SIG-M5 (cell line): ENCODE results near the gene ENTPD8.
"Not testable (repeated sequence)": the region's sequence is repeated elsewhere in the genome, so short reads cannot be mapped to it uniquely, and the experiment has no call there.

Source experiments
- DNase-seq: peaks from one replicate; lab custom pipeline; 2025; lab: John Stamatoyannopoulos, UW

ENTPD8 gene

DNA sequence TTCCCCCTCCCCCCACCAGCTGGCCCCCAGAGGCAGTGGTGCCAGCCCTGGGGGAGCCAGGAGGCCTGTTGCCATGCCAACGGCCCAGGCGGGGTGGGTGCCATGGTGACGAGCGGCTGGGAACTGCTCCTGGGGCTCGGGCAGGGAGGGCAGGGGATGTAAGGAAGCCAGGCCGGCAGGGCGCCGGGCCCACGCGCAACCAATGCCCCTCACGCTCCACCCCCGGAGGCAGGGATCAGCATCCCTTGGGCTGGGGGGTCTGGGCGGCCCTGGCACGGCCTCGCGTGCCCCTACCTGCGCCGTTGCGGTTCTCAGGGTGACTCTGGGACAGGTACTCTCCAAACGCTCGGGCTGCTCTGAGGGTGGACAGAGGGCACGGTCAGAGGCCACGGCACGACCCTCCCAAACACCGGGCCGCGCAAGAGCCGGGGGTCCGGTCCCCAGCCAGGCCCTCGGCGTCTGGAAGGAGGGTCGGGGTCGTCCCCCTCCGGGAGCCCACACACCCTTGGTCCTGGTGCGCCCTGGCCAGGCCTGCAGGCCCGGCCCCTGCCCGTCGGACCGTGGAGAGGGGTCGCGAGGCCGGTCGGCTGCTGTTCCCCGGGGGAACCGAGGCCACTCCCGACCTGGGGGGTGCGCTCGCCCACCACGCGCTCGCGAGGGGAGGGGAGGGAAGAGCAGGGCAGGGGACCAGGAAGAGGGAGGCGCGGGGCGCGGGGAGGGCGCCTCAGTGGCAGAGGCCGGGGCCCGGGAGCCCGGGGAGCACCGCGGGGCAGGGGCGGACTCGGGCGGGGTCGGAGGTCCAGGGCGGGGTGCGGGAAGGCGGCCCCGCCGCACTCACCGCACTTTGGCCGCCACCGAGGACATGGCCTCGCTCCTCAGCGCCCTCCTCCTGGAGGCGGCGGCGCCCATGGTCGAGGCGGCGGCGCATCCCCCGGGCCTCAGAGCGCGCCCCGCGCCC, 17.3 kb upstream of the ENTPD8 start:
- DNase-seq: no peak

DNA sequence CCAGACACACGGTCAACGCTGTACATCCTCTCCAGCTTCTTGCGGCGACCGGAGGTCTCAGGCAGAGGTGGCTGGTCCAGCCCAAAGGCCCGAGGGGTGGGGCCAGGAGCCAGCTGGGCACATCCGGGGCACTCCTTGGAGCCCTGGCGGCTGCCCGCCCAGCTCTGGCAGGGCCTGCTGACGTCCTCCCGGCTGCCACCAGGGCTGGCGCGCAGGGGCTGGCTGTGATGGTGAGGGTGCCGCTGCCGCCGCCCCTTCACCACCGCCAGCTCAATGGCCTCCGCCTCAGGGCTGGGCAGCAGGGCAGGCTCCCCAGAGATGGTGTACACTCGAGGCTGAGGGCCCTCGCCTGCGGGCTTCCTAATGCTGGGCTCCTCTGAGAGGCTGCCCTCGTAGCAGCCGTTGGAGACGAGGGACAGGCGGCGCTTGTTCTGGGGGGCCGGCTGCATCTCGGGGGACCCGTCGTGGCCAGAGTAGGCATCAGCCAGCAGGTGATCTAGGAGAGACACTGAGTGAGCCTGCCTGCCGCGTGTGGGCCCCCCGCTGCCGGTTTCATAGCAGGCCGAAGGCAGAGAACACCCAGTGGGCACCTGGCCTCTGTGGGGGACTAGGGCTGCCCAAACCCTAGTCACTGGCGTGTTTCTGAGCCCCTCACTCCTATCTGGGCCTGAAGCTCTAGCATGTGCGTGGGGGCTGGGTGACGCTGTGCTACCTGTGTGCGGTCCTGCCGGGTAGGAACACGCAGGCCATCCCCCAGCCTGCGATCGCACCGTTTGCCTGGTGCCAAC, 16.4 kb upstream of the ENTPD8 start:
- DNase-seq: no peak

DNA sequence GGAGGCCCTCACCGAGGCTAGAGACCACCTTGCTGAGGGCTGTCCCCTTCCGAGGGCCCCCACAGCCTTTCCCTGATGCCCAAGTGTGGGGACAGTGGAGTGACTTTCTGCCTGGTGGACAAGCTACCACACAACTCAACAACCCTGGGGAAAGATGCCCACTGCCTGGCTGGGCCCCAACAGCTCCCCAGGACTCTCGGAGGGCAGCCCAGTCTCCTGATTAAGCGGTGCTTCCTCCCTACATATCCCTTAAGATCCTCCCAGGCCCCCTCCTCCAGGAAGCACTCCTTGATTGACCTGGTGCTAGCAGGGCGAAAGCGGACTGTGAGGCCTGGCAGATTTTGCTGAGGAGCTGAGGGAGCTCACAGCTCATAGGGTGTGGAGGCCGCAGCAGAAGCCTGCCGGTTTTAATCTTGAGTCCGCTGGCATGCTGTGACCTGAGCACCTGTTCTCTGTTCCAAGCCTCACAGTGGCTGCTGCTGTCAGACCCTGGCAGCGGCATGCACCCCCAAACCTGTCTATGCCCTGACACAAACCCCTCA, 15.8 kb upstream of the ENTPD8 start:
- DNase-seq: no peak

DNA sequence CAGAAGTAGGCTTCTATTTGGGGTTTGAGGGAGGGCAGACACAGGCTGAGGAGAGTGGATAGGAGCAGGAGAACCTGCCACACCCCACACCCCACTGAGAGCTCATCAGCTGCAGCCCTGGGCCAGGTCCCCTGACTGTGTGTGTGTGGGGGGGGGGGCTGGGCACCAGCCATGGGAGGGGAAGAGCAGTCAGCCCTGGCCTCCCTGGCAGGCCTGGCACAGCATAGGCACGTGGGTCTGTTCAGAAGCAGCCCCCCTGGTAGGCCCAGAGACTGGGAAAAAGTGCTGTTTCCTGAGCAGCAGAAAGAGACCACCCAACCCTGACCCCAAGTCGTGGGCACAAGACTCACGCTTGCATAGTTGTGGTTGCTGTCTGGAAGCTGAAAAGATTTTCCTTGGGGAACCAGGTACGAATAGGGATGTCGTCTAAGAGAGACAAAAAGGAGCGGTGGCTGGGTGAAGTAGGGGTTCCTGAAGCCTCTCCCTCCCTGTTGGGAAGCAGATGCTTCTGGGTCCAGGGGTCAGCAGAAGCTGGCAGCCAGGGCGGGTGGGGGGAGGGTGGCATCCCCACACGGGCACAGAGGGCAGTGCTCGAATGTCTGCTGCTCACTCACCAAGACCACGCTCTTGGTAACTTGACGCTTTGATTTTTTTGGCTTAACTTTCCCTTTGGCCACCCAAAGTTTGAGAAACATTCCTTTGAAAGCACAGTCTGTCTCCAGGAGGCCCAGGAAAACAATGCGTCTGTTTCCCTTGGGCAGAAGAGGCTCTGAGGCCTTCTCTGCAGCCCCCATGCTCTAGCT, 15.1 kb upstream of the ENTPD8 start:
- DNase-seq: no peak

DNA sequence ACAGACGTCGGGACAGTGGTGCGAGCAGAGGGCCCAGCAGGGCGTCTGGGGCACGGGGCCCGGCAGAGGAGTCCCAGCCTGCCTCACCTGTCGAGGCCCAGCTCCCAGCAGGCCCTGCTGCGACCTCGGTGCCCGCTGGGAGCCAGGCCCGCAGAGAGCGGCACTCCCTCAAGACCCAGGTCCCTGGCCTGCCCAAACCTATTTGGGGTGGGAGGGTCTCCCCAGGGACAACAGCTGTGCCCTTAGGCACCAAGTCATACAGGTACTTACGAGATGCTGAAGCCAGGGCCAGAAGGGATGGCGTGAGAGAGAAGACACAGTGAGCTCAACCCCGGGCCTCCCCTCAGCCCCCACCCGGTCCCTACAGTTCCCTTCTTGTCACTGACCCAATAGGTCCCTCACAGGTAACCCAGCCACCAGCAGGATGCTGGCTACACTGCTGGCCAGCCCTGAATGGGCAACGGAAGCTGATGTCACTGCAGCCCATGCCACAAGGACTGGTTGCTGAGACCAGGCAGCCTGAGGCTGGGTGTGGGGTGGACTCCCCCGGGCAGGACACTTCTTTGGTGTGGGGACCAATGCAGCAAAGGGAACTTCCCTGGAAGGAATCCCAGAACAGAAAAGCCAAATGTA, 14.3 kb upstream of the ENTPD8 start:
- no peak for DNase-seq

DNA sequence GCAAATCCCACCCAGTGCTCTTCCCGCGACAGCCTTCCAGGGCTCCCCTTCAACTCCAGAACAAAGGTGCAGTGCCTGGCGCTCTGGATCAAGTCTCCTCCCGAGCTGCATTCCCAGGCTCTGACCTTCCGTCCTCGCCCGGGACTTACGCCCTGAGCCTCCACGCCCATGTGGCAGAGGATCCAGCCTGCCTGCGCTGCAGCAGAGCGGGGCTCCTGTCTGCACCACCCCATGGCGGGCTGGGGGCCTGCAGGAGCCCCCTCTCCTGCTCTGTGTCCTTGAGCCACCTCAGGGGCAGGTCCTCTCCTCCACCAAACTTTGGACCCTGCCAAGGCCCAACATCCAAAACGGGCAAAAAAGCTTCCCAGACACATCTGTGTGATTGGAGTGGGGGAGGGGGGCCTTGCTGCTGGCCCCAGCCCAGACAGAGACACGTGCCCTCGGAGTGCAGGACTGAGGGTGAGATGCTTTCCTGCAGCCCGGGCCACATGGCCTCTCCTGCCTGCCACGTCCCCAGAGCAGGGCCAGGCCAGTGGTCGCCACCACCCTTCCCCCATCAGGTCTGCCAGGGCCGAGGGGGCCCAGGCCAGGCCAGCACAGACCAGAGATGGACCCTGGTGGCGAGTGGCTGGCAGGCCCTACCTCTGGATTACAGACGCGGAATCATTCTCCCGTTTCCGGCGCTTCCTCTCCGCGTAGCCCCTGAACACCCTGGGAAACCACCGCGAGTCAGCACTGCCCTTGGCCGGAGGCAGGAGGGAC, 13.6 kb upstream of the ENTPD8 start:
- no peak for DNase-seq

DNA sequence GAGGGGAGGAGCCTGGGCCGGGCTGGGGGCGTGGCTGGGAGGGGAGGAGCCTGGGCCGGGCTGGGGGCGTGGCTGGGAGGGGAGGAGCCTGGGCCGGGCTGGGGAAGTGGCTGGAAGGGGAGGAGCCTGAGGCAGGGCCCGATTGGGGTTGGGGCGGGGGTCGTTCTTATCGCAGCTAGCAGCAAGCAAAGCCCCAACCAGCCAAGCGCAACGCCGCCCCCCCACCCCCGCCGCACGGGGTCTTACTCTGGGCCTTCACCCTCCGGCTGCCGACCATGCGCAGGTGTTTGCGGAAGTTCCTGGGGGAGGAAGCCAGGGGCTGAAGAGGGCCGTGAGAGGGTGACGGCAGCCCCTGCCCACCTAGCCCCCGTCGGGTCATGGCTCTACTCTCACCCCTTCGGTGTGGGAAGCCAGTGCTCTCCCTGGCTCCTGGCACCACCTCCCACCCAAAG, 13.0 kb upstream of the ENTPD8 start:
- no peak for DNase-seq

DNA sequence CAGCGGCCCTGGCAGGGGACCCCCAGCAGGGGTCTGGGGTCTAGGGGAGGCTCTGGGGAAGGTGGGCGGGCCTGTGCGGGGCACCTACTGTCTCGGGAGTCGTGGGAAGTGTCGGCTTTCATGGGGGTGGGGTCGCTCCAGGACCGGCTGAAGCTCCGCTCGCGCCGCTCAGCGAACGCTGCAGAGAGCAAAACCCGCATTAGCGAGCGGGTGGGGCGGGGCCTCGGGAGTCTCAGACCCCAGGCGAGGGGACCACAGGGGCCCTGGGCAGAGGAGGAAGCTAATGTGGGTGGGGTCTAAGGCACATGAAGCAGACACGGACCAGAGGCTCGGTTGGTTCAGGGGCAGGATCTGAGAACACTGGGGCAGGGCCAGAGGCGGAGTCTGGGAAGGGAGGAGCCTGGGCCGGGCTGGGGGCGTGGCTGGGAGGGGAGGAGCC, 12.5 kb upstream of the ENTPD8 start:
- DNase-seq: no peak

DNA sequence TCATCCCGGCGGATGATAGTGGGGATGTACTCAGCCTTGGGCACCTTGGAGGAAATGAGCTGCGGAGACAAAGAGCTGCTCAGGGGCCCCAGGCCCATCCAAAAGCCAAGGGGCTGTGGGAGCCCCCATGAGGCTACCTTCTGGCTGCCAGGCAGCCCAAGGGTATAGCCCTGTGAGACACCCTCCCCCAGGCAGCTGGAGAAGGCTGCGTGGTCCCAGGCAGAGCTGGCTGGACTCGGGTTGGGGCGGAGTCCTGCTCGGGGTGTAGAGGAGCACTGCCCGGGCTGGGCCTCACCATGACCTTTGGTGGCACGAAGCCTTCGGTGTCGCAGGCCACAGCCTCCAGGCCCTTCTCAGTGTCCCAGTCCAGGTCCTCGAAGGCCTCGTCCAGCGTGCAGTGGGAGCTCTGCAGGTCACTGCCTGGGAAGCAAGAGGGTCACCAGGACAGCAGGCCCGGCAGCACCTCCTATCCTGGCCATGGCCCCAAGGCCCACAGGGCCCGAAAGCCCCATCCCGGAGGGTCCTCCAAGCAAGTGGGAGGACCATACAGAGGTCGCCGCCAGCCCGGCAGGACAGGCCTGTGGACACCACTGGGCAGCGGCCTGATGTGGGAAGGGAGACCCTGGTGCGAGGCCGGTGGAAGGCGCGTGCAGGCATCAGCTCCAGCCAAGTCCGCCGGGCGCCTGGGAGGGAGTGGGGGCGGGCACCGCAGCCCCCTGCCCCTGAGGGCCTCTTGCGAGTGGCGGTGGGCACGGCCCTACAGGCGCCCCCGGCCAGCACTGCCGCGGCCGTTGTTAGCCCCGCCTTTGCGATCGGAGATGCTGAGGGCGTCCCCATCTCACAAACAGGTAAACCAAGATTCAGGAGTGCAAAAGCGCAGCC, 11.8 kb upstream of the ENTPD8 start:
- DNase-seq: no peak

DNA sequence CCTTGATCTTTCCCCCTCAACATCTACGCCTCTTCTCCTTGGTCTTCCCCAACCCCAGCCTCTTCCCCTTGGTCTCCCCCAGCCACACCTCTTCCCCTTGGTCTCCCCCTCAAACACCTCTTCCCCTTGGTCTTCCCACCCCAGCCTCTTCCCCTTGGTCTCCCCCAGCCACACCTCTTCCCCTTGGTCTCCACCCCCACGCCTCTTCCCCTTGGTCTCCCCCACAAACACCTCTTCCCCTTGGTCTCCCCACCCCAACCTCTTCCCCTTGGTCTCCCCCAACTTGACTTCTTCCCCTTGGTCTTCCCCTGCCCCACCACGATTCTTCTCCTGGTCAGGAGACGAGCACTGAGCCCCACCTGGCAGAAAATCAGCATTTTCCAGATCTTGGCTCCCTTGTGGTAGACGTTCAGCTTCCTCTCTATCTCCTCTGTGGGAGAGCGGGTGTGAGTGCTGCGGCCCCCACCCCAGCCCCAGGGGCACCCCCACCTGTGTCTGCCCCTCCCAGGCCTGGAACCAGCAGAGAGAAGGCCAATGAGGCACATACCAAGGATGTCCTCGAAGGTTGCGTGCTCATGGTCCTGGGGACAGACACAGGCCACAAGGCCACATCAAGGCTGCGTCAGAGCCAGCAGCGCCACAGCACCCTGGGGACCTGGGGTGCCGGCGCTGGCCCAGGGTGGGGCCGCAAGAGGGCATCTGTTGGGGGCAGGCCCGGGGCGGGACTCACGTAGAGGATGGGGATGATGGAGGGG, 11.0 kb upstream of the ENTPD8 start:
- DNase-seq: no peak

DNA sequence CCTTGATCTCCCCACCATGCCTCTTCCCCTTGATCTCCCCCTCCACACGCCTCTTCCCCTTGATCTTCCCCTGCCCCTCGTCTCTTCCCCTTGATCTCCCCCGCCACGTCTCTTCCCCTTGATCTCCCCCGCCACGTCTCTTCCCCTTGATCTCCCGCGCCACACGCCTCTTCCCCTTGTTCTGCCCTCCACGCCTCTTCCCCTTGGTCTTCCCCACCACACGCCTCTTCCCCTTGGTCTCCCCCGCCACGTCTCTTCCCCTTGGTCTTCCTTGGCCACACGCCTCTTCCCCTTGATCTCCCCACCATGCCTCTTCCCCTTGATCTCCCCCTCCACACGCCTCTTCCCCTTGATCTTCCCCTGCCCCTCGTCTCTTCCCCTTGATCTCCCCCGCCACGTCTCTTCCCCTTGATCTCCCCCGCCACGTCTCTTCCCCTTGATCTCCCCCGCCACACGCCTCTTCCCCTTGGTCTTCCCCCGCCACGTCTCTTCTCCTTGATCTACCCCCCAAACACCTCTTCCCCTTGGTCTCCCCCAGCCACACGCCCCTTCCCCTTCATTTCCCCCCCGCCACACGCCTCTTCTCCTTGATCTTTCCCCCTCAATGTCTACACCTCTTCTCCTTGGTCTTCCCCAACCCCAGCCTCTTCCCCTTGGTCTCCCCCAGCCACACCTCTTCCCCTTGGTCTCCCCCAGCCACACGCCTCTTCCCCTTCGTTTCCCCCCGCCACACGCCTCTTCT, 10.3 kb upstream of the ENTPD8 start:
- DNase-seq: not testable (repeated sequence)

DNA sequence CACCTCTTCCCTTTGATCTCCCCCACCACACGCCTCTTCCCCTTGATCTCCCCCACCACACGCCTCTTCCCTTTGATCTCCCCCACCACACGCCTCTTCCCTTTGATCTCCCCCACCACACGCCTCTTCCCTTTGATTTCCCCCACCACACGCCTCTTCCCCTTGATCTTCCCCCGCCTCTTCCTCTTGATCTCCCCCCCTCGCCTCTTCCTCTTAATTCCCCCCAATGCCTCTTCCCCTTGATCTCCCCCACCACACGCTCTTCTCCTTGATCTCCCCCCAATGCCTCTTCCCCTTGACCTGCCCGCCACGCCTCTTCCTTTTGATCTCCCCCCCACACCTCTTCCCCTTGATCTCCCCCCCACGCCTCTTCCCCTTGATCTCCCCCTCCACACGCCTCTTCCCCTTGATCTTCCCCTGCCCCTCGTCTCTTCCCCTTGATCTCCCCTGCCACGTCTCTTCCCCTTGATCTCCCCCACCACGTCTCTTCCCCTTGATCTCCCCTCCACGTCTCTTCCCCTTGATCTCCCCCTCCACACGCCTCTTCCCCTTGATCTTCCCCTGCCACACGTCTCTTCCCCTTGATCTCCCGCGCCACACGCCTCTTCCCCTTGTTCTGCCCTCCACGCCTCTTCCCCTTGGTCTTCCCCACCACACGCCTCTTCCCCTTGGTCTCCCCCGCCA, 9.5 kb upstream of the ENTPD8 start:
- not testable (repeated sequence) for DNase-seq

DNA sequence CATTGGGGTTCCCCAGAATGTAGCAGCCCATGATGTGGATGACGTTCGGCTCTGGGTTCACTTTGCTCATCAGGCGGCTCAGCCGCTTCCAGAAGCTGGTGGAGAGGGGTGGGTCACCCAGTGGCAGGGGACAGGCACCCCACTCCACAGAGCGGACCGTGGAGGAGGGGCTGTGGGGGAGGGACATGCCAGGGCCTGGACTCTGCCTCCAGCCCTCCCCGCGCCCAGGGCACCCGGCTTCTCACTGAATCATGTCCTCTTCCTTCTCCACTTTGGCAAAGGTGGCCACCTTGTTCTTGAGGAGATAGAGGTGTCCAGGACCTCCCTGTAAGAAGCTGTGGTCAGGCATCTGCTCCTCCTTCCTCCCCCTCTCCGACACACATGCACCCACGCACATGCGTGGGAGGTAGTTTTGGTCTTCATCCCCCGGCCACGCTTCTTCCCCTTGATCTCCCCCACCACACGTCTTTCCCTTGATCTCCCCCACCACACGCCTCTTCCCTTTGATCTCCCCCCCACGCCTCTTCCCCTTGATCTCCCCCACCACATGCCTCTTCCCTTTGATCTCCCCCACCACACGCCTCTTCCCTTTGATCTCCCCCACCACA, 8.9 kb upstream of the ENTPD8 start:
- no peak for DNase-seq

DNA sequence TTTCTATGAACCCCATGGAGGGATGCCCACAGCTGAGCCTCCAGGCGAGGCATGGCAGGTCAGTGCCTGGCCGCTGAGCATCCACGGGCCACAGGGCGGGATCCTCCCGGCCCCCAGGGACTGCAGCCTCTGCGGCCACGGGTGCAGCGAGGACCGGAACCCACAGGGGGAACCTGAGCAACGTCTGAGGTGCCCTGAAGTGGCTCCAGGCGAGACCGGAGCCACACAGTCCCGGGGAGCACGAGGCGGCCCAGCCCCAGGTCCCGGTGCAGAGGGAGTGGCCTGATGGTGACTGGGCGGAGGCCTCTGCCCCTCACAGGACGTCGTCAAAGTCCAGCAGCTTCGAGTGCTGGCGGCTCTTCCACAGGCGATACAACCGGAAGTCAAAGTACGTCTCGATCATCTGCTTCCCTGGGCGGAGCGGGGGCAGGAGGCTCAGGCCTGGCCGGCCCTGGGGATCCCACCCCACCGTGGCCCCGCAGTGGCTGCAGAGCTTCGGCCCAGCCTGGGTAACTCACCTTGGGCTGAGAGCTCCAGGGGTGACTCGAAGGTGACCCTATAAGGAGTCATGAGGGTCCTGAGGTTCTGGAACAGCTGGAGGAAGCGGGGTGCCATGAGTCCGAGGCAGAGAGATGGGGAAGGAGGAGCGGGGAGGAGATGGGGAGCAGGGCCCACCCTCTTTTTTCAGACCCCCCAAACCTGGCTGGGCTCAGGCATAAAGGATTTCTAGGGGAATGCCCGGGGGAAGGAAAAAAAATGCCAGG, 8.1 kb upstream of the ENTPD8 start:
- DNase-seq: no peak

DNA sequence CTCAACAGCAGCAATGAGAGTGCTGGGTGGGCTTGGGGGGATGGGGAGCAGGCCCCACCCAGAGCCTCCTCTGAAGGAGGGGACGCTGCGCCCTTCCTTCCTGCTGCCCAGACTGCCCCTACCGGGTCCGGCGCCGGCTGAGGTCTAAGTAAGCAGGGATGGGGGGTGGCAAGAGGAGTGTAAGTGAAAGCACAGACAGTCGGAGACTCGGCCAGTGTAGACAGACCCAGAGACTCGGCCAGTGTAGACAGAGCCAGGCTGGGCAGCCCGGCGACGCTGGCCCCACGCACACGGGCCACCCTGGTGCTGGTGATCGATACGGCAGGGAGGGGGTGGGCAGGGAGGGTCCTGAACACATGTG, 7.4 kb upstream of the ENTPD8 start:
- DNase-seq: no peak
